DOHH2 (cell line): ENCODE results near the gene NCF4.

ENCODE experiments used
- CTCF ChIP-seq: fragments of 200-600 bp; sonication (generic); IDR thresholded peaks from one replicate; pipeline ENCODE4 v1.5.1; 2014; ENCODE audit warnings: antibody characterized with exemption, mild to moderate bottlenecking, low read depth, low read length; ENCODE audit not compliant: poor library complexity, severe bottlenecking
- EZH2phosphoT487 ChIP-seq: fragments of 200-600 bp; sonication (generic); IDR thresholded peaks from 2 replicates; pipeline ENCODE4 v1.6.1; 2017; ENCODE audit warnings: borderline replicate concordance, mild to moderate bottlenecking, antibody characterized with exemption, low read length, moderate library complexity, mixed read lengths

- TF ChIP-seq EZH2phosphoT487 (no peak), CTCF (no peak)
Observed at GRCh38 chr22:36871669-36872081, 10.9 kb downstream of the NCF4 start.
